ENCODE results near the gene NEFH.
A peak's percentile ranks its signal among the peaks of the same experiment; 100 is the strongest.
"Not testable (repeated sequence)": the region's sequence is repeated elsewhere in the genome, so short reads cannot be mapped to it uniquely, and the experiment has no call there.

Gene NEFH

GRCh38 chr22:29469755-29470154 is 10.3 kb upstream of the NEFH start:
- DNase-seq: no peak

GRCh38 chr22:29470159-29470855 is 9.7 kb upstream of the NEFH start:
- DNase-seq: peak in 1 of 2 experiments; percentile 36

GRCh38 chr22:29473001-29473400 is 7.0 kb upstream of the NEFH start:
- DNase-seq: no peak

GRCh38 chr22:29475550-29475949 is 4.5 kb upstream of the NEFH start:
- DNase-seq: peak in 1 of 2 experiments; percentile 30

- no peak for DNase-seq
Observed at GRCh38 chr22:29476116-29476515, 3.9 kb upstream of the NEFH start.

GRCh38 chr22:29477723-29478318 is 2.2 kb upstream of the NEFH start:
- peak; percentile 20 to 44 for DNase-seq

GRCh38 chr22:29478326-29479276 is 1.4 kb upstream of the NEFH start:
- DNase-seq: no peak

- no peak for DNase-seq
Observed at GRCh38 chr22:29480262-29480511, 169 bp downstream of the NEFH start.

- no peak for DNase-seq
Observed at GRCh38 chr22:29480512-29481264, 670 bp downstream of the NEFH start.

GRCh38 chr22:29481265-29482000 is 1.4 kb downstream of the NEFH start:
- DNase-seq: no peak

GRCh38 chr22:29482253-29482652 is 2.2 kb downstream of the NEFH start:
- no peak for DNase-seq

- DNase-seq: no peak
Observed at GRCh38 chr22:29482726-29483125, 2.7 kb downstream of the NEFH start.

- no peak for DNase-seq
Observed at GRCh38 chr22:29483254-29483653, 3.2 kb downstream of the NEFH start.

- no peak for DNase-seq
Observed at GRCh38 chr22:29484642-29485041, 4.6 kb downstream of the NEFH start.

GRCh38 chr22:29485448-29485847 is 5.4 kb downstream of the NEFH start:
- no peak for DNase-seq

GRCh38 chr22:29487426-29487986 is 7.5 kb downstream of the NEFH start:
- no peak for DNase-seq

- DNase-seq: not testable (repeated sequence)
Observed at GRCh38 chr22:29489127-29489780, 9.2 kb downstream of the NEFH start.

- no peak for DNase-seq
Observed at GRCh38 chr22:29491012-29491411, 11.0 kb downstream of the NEFH start.

- DNase-seq: no peak
Observed at GRCh38 chr22:29493636-29494035, 13.6 kb downstream of the NEFH start.

- no peak for DNase-seq
Observed at GRCh38 chr22:29499852-29500251, 19.8 kb downstream of the NEFH start.

GRCh38 chr22:29503811-29504372 is 23.9 kb downstream of the NEFH start:
- peak; percentile 36 to 77 for DNase-seq
